Left cardiac atrium (tissue), 4 donors: Measurements from ENCODE around the gene MTA1. TPM values are rescaled to one million over a fixed set of nuclear protein-coding genes. Genes with fewer than 3 reads are reported as not detected.
A peak's percentile ranks its signal among the peaks of the same experiment; 100 is the strongest.

Experiments used
- ATAC-seq, 2 donors: fragments of 200-7000 bp; cut with Tn5 transposase; one replicate each; pipeline ENCODE4 v1.9.1; 2020; ENCODE audit warnings: mild to moderate bottlenecking in 2 of 2, moderate library complexity in 2 of 2
- DNase-seq: peaks from one replicate; pipeline ENCODE4 v3.0.0-alpha.2; 2020
- intact Hi-C, 2 donors: fragments of 100-400 bp; cut with DNase I; formaldehyde crosslinking; loops; one replicate each; pipeline versions ENCODE4 v1.14.1 to v1.15.1; 2022 to 2023
- total RNA-seq, 2 donors: library from RNA; stranded (reverse); fragmentation: NEBNext Ultra II Directional; extraction: Animal tissue kit (Norgen Biotek cat#: 25700); gene quantifications; one replicate each; pipeline ENCODE4 v1.2.1, GENCODE V29; 2021
- donor health status: DM: no; HTN: yes; CAD: no.
- donor health status: DM: no; HTN: yes; CAD: no; lungs with severe emphysema.
- donor health status: DM: yes; HTN: yes; CAD: no.
- donor health status: Dilated cardiomyopathy.

MTA1 gene
- total RNA-seq, 2 donors from 2014 or later = 99.5 to 115 TPM

DNA sequence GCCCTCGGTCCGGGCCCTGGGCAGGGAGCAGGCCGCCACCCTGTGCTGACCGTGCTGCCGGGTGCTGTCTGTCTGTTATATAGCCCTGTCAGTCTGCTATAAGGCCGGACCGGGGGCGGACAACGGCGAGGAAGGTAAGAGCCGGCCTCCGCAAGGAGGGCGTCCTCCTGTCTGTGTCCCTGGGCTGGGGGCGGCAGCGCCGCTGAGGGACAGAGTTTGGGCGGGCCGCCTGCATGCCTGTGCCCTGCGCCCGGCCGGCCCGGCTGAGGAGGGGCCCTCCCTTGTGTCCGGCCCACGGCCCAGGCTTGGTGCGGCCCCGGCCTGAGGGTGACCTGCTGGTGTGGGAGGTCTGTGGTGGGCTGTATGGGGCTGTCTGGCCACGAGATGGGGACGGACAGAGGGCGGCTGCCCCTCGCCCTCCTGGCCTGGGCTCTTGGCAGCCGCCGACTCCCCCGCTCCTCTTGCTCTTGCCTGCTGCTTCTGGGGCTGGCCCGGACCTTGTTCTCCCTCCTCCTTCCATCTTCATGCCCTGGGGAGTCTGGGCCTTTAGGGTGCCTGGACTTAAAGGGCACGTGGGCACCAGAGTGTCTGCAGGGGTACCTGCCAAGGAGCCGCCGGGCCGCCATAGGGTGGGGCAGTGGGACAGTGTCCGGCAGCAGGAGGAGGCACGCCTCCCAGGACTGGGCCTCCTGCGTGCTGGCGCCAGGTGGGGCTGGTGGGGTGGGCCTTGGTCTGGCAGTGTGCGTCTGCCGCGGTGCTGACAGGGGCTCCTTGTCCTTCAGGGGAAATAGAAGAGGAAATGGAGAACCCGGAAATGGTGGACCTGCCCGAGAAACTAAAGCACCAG lies 29.9 kb downstream of the MTA1 start:
- ATAC-seq (peak in 1 of 2 donors; percentile 2), DNase-seq (no peak)
- intact Hi-C loops = loop anchor here in 1 of 2 donors (2.0 to 5.0 kb wide), 2 partner anchors 39 to 77 kb away; no protein-coding TSS in a partner anchor

DNA sequence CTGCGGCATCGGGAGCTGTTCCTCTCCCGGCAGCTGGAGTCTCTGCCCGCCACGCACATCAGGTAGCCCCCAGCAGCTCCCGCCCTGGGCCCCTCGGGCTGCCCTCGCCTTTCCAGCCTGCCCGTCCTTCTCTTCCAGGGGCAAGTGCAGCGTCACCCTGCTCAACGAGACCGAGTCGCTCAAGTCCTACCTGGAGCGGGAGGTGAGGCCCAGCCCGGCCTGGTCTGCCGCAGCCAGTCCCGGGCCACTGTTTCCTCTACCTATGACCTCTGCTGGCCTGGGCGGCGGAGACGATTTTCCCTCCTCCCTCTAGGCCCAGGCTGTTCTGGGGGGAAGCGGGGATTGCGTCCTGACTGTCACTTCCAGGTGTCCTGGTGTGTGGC lies 30.5 kb downstream of the MTA1 start:
- no peak for DNase-seq
- intact Hi-C loops = no loop called here
- no peak for ATAC-seq

DNA sequence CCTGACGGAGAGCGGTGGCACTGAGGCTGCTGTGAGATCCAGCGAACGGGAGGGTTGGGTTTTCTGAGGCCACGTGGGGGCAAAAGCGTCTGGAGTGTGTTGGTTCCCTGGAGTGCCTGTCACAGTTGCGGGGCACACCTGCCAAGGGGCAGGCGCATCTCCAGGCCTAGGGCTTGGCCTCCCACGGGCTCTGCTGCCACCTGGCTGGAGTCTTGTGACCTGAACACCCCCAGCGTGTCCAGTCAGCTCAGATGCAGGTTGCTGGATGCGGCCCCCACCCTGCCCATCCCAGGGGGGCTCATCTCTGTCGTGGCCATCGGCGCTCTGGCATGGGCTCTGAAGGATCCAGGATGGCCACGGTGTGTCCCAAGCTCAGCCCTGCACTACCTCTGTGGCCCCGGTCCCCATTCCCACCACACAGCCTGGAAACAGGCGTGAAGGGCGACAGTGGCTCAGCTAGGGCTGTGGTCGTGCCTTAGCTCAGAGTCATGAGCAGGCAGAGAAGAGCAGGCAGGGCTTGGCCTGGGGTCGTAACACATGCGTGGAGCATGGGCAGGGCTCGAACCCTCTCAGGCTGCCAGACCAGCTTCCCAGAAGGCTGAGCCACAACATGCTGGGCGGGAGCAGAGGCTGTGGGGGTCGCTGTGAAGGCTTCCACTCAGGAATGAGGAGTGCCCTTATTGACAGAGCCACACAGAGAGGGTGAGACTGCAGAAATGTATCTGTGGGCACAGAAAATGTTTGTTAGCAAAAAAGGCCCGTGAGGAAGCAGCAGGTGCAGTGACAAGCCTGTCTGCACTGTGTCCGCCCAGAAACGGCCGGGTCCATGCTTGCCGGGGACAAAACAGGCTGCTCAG lies 31.5 kb downstream of the MTA1 start:
- ATAC-seq (no peak), DNase-seq (no peak)
- intact Hi-C loops = no loop called here

DNA sequence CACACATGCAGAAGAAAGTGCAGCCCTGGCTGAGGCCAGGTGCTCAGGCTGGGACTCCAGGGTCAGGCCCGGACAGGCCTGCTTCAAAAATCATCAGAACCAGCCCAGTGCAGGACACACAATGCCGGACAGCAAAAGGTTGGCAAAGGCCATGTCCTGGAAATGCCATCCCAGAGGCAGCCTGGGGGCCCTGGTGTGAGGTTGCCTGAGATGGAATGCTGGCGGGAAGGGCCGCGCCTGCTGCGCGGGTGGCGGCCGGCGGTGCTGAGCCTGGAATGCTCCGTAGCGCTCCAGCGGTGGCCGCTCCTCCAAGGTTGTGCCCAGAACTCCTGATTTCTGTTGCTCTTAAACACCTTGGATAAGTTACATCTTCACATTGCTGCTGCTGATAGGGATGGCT lies 33.3 kb downstream of the MTA1 start:
- no peak for DNase-seq
- ATAC-seq = no peak
- intact Hi-C loops = no loop called here

DNA sequence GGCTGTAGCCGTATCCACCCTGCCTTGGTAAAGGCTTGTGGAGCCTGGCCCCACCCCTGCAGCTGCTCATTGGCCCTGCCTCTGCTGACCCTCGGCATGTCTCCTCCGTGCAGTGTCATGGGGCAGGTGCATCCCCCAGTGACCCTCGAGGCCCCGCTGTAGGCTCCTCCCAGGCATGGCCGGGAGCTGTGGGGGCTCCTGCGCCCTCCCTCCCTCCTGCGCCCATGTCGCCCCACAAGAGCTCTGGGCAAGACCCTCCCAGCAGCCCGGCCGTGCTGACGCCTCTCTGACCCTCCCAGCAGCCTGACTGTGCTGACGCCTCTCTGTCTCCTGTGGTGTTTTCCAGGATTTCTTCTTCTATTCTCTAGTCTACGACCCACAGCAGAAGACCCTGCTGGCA lies 34.2 kb downstream of the MTA1 start:
- intact Hi-C loops = no loop called here
- ATAC-seq = no peak
- DNase-seq = no peak

DNA sequence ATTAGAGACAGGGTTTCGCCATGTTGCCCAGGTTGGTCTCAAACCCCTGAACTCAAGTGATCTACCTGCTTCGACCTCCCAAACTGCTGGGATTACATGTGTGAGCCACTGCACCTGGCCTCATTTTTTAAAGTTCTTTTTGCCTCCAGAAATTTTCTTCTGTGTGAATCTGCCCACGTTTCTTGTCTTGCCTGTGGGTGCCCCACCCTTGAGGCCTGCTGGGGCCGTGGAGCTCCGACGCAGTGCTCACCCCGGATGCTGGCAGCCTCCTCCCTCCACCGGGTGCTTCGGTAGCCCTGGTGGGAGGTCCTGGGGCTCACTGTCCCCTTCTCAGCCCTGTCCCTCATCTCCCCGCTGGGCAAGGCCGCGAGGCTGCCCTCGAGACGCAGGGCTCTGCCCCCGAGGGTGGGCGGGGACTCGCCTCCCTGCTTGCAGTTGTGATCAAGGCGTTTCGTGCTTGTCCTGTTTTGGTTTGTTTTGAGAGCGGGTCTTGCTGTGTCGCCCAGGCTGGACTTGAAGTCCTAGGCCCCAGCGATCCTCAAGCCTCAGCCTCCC lies 35.5 kb downstream of the MTA1 start:
- DNase-seq (peak; percentile 19), ATAC-seq (no peak)
- intact Hi-C loops = no loop called here

DNA sequence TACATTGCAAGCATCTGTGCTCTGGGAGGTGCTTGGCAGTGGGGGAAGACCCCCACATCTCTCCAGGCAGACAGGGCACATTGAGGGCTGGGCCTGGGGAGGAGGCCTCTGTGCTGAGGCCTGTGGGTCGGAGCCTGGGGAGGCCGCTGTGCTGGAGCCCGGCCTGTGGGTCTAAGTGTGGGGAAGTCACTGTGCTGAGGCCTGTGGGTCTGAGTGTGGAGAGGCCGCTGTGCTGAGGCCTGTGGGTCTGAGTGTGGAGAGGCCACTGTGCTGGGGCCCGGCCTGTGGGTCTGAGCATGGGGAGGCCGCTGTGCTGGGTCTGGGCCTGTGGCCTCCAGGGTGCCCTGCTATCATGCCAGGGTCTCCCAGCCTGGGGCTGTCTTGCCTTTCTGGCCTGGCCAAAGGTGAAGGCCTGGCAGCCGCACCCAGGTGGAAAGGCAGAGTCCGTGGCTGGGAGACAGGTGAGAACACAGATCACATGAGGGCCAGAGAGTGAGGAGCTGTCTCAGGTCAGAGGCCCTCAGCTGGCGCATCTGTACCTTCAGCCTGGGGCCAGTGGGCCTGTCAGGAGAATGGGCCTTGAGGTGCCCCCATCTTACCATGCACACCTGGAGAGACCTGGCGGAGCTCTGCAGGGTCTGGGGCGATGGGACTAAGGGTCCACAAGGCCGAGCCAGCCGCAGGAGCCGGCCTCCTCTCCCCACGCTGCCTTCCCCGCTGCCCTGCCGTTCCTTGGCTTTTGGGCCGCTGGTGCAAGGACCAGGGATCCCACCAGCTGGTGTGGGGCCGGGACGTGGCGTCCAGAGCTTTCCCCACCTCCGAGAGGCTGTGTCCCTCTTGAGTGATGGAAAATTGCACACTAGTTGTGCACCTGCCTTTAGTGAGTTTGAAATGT lies 36.4 kb downstream of the MTA1 start:
- intact Hi-C loops = no loop called here
- DNase-seq = peak; percentile 21
- ATAC-seq = no peak

DNA sequence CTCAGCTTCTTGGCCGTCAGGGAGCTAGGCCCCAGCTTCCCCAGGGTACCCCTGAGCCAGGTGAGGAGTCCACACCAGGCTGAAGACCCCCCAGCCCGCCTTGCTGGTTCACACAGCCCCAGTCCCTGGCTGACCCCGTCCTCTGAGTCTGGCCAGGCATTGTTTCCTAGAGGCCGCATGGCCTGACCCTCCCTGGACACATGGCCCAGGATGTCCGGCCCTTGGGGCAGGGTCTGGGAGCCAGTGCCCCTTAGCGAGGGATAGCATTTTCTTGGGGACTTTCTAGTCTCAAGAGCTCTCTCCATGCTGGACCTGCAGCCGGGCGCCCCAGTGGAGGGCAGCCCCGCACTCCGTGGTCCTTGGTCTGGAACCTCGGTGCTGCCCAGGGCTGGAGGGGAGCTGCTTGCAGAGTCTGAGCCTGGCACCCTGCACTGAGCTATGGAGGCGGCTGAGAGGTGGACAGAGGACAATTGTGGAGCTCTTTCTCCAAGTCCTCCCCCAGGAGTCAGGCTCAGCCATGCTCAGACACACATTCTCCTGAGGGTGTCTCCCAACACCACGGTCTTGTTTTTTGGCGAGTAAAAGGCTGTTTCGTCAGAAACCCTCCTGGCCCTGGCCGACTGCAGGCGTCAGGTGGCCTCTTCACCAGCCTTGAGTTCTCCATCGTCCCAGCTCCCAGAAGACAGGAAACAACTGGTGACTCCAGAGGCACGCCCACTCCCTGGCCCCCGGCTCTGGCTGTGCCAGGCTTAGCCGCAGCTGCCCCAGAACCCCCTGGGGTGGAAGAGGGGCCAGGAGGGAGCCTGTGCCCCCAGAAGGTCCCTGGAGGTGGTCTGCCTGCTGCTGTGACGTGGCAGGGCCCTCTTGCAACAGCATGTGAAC lies 37.4 kb downstream of the MTA1 start:
- intact Hi-C loops = no loop called here
- peak; percentile 19 for DNase-seq
- ATAC-seq = peak in 1 of 2 donors; percentile 29

DNA sequence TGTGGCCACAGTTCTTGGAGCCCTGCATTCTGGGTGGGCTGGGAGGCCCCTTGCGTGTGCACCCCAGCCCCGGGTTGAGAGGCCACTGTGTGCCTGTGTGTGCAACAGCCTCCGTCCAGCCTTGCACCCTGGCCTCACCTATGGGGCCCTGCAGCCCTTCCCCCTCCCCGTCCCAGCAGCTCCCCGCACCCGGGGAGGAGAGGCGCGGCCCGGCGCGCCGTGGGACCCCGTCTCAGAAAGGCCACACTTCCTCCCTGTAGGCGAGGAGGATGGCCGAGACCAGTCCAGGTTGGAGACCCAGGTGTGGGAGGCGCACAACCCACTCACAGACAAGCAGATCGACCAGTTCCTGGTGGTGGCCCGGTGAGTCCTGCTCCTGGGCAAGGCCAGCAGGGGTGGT lies 38.4 kb downstream of the MTA1 start:
- ATAC-seq = no peak
- intact Hi-C loops = no loop called here
- no peak for DNase-seq

DNA sequence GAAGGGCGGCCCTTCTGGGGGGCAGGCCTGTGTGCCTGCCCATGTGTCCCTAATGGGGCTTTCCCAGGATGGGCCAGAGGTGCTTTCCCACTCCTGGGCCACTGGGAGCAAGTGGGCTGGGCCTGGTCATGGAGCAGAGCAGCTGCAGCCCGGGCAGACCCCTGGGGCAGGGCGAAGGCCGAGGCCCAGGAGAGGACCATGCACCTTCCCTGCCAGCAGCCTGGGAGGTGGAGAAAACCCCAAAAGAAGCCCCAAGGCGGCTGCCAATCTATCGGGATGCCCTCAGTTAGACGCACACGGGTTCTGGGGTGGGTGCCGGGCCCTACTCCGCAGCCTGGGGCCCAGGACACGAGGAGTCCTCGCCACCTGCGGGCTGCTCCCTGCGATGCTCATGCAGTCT lies 38.9 kb downstream of the MTA1 start:
- DNase-seq (no peak), ATAC-seq (no peak)
- intact Hi-C loops = no loop called here

DNA sequence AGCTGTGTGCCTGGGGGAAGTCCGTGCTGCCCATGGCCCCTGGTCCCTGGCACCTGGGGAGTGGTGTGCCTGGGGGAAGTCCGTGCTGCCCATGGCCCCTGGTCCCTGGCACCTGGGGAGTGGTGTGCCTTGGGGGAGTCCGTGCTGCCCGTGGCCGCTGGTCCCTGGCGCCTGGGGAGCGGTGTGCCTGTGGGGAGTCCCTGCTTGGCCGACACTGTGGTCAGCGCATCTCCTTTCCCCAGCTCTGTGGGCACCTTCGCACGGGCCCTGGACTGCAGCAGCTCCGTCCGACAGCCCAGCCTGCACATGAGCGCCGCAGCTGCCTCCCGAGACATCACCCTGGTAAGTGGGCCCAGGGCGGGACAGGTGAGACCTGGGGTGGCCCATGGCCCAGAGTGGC lies 40.5 kb downstream of the MTA1 start:
- ATAC-seq (no peak), DNase-seq (no peak)
- intact Hi-C loops = no loop called here

DNA sequence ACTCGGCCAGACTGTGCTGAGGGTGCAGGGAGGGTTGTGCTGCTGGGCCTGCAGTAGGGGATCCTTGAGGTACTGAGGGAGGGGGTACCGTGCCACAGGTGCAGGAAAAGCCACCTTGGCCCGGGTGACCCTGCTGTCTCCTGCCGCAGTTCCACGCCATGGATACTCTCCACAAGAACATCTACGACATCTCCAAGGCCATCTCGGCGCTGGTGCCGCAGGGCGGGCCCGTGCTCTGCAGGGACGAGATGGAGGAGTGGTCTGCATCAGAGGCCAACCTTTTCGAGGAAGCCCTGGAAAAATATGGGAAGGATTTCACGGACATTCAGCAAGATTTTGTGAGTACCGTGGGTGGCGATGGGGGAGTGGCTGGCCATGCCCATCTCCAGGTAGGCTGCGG lies 41.0 kb downstream of the MTA1 start:
- intact Hi-C loops = no loop called here
- no peak for ATAC-seq
- DNase-seq = no peak

DNA sequence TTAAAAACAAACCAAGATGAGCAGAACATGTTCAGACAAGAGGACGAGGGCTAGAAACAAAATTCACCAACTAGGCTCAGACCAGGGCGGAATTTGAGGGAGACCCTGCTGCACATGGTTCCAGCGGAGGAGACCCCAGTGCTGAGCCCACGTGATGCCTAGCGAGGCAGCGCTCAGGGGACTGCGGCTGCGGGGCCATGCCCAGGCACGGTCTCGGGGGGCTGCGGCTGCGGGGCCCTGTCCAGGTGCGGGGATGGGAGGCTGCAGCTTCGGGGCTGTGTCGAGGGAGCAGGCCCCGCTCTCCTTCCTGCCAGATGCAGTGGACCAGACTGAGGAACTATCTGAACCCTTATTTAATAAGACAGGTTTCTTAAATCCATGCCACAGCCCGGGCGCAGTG lies 42.3 kb downstream of the MTA1 start:
- intact Hi-C loops = no loop called here
- DNase-seq (no peak), ATAC-seq (no peak)

DNA sequence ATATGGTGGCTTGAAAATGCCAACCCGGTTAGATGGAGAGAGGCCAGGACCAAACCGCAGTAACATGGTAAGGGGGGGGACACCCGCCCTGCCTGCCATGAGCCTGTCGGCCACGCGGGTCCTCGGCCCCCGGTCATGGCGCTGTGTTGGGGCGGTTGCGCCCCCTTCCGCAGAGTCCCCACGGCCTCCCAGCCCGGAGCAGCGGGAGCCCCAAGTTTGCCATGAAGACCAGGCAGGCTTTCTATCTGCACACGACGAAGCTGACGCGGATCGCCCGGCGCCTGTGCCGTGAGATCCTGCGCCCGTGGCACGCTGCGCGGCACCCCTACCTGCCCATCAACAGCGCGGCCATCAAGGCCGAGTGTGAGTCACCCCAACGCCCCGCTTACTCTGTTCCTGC lies 44.9 kb downstream of the MTA1 start:
- DNase-seq = no peak
- ATAC-seq = no peak
- intact Hi-C loops = no loop called here

DNA sequence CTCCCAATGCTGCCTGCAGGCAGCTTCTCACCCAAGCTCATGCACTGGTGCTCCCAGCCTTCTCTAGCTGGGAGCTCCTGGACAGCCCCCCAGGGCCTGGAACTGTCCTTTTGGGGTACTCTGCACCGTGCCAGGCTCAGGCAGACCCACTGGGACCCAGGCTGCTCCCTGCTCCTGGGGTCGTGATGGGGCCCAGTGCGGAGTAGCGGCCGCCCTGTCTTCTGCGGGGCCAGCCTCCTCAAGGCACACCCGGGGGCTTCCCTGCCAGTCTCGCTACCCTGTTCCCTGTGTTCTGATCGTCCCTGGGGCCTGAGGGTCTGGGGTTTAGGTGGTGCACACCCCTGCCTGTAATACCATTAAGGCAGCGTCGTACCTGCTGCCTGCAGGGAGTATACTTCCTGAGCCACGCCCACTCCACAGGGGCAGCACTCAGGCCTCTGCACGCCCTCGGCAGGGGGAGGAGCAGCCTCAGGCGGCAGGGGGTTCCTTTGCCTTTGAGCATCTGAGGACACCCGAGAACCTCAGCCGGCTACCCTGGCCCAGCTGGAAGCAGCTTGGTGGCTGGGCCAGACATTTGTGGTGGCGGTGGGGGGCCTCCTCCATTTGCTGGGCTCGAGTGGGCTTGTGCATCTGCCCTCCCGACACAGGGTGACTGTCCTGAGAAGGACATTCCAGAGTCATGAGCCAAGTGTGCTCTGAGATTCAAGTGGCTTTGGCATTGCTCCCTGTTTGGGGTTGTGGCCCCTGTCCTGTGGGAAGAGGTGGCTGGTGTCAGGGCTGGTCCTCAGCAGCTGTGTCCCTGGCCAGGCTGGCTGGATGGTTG lies 45.8 kb downstream of the MTA1 start:
- intact Hi-C loops = no loop called here
- DNase-seq (peak; percentile 71), ATAC-seq (peak; percentile 52 to 55)

DNA sequence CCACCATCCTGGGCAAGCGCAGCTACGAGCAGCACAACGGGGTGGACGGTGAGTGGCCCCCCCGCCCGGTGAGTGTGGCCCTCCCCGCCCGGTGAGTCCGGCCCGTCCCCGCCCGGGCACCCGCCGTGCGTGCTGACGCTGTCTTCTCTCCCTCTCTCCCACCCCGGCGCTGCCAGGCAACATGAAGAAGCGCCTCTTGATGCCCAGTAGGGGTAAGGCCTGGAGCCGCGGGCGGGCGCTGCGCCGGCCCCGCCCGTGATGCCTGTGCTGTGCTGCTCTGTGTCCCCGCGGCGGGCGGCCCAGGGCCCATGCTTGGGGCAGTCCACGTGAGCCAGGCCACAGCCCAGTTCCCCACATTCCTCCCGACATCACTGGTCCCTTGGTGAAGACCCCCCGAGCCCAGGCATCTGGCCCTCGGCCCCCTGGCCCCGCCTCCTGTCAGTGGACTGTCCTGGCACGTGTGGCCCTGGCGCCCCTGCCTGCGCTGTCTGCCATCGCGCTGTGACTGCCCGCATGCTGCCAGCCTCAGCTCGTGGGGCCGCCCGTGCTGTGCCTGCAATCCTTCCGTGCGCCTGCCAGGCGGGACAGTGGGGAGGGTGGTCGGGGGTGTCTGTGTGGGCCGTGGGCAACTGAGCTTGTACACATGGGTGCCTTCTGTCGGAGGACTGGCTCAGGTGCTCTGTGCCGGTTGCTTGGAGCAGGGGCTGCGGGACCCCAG lies 47.1 kb downstream of the MTA1 start:
- intact Hi-C loops = no loop called here
- DNase-seq (peak; percentile 82), ATAC-seq (peak; percentile 53 to 56)
